ENCODE results near the gene CHST11. TPM values are rescaled to one million over a fixed set of nuclear protein-coding genes. Genes with fewer than 3 reads are reported as not detected.

The CHST11 gene
- total and polyA plus RNA-seq, 10 of the 15 experiments (the other 5 are each of a cell fraction or from before 2014, with no cell fraction given), result 1.9 to 38.1 (median 17.2) TPM

DNA sequence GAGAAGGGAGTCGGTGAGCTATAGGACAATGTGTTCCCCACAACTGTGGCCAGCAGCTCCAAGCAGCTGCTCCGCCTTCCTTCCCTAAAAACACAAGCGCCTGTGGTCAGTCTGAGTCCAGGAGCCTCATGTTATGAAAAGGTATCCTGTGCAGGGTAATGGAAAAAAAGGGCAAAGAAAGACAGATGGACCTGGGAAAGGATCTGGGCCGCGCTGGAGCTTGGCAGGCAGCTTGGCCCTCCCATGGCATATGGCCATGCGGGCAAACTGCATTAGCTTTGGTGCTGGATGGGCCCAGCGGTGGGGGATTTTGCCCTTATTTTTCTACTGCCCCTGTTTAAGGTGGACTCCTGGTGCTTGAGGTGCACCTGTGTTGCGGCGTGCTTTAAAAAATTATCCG, 23.7 kb upstream of the CHST11 start:
- Histone ChIP-seq H3K9ac (ENCODE audit: control insufficient read depth, insufficient read depth, low read length) (no peak overlapping the region), H2AFZ (ENCODE audit: control insufficient read depth, low read depth, low read length) (no peak overlapping the region), H3K27ac (ENCODE audit: control insufficient read depth, insufficient read depth) (no peak overlapping the region), H3K36me3 (ENCODE audit: control insufficient read depth in 2 of 2, insufficient read depth in 2 of 2, low read length in 1 of 2) (no peaks in the 10 kb centered on the region), H3K4me2 (ENCODE audit: control insufficient read depth, insufficient read depth) (no peak overlapping the region), H4K20me1 (ENCODE audit: control insufficient read depth, insufficient read depth) (no peaks in the 10 kb centered on the region), H3K9me3 (replicated peaks; ENCODE audit: control insufficient read depth, insufficient read depth, low read length) (peaks cover 1% of the 10 kb centered on the region; the same call in 2 of the 3 replicates), H3K27me3 (replicated peaks in 1 of 2; ENCODE audit: control insufficient read depth in 2 of 2, insufficient read depth in 2 of 2, low read length in 1 of 2) (no peaks in the 10 kb centered on the region), H3K4me1 (ENCODE audit: control insufficient read depth, insufficient read depth, low read length) (no peaks in the 10 kb centered on the region), H3K79me2 (ENCODE audit: control insufficient read depth, insufficient read depth, low read length) (no peaks in the 10 kb centered on the region), H3K4me3 (no peak overlapping the region)
- in situ Hi-C loops (cut with MboI) (no loop called here), intact Hi-C loops (cut with micrococcal nuclease; ENCODE audit: unreplicated experiment) (no loop called here)
- ChIA-PET RAD21 (ENCODE audit: unreplicated experiment) (interaction anchor here (1.3 kb wide), 1 partner anchor 23 kb away, joined by 3 read pairs; the partner anchor contains the start of gene CHST11), SMC1A (ENCODE audit: uncharacterized antibody, unreplicated experiment) (interaction anchor here (1.4 kb wide), 1 partner anchor 51 kb away, joined by 3 read pairs; no protein-coding TSS in a partner anchor), POLR2A (no interaction called here), CTCF (interaction anchor here (1.2 to 1.8 kb wide), 2 partner anchors 11 to 52 kb away, joined by 3 to 7 read pairs; no protein-coding TSS in a partner anchor)
- WGBS (ENCODE audit: insufficient coverage, insufficient replicate concordance, low lambda C conversion rate, missing lambda C conversion rate), result 79% methylated on average over 10 of the region's 10 CpGs
- no peak for FAIRE-seq
- TF ChIP-seq ZBED1 (IDR thresholded peaks at IDR 0.05; ENCODE audit: borderline replicate concordance) (no peak), MTA2 (IDR thresholded peaks at IDR 0.05; ENCODE audit: low read depth) (no peak), REST (IDR thresholded peaks at IDR 0.05; ENCODE audit: low read depth, low read length) (no peak), DPF2 (IDR thresholded peaks at IDR 0.05) (no peak), JUND (IDR thresholded peaks at IDR 0.05; ENCODE audit: low read depth, low read length) (no peak), IKZF1 (conservative IDR thresholded peaks at IDR 0.05) (no peak), RAD21 (IDR thresholded peaks at IDR 0.05; ENCODE audit: insufficient read depth, low read depth, low read length) (no peak), NFYA (IDR thresholded peaks at IDR 0.05; ENCODE audit: borderline replicate concordance, low read depth, low read length) (no peak), ZNF622 (IDR thresholded peaks at IDR 0.05) (no peak), RUNX3 (IDR thresholded peaks at IDR 0.05; ENCODE audit: low read length) (no peak), TARDBP (IDR thresholded peaks at IDR 0.05; ENCODE audit: borderline replicate concordance) (no peak), CBFB (IDR thresholded peaks at IDR 0.05; ENCODE audit: low read depth) (no peak), EGR1 (IDR thresholded peaks at IDR 0.05; ENCODE audit: borderline replicate concordance in 1 of 2, low read depth in 2 of 2, low read length in 2 of 2) (no peak)
- TF ChIP-seq, protein P1, sequence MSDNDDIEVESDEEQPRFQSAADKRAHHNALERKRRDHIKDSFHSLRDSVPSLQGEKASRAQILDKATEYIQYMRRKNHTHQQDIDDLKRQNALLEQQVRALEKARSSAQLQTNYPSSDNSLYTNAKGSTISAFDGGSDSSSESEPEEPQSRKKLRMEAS (IDR thresholded peaks at IDR 0.05; ENCODE audit: low read depth, low read length), result no peak
- TF ChIP-seq, protein P2, sequence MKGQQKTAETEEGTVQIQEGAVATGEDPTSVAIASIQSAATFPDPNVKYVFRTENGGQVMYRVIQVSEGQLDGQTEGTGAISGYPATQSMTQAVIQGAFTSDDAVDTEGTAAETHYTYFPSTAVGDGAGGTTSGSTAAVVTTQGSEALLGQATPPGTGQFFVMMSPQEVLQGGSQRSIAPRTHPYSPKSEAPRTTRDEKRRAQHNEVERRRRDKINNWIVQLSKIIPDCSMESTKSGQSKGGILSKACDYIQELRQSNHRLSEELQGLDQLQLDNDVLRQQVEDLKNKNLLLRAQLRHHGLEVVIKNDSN (IDR thresholded peaks at IDR 0.05; ENCODE audit: borderline replicate concordance, extremely low read length, insufficient read depth, low read depth, low read length), result no peak
- no peak for DNase-seq (ENCODE audit: low read depth, low spot score)
- no TSS peak for BruUV-seq (replicated peaks)
- no peak for ATAC-seq
